ENCODE data around the gene TNS4. TPM values are rescaled to one million over a fixed set of nuclear protein-coding genes. Genes with fewer than 3 reads are reported as not detected.
A peak's percentile ranks its signal among the peaks of the same experiment; 100 is the strongest.

The TNS4 gene
- total and polyA plus RNA-seq, 8 donors = 0.16 to 0.24 TPM; not detected in 6

DNA sequence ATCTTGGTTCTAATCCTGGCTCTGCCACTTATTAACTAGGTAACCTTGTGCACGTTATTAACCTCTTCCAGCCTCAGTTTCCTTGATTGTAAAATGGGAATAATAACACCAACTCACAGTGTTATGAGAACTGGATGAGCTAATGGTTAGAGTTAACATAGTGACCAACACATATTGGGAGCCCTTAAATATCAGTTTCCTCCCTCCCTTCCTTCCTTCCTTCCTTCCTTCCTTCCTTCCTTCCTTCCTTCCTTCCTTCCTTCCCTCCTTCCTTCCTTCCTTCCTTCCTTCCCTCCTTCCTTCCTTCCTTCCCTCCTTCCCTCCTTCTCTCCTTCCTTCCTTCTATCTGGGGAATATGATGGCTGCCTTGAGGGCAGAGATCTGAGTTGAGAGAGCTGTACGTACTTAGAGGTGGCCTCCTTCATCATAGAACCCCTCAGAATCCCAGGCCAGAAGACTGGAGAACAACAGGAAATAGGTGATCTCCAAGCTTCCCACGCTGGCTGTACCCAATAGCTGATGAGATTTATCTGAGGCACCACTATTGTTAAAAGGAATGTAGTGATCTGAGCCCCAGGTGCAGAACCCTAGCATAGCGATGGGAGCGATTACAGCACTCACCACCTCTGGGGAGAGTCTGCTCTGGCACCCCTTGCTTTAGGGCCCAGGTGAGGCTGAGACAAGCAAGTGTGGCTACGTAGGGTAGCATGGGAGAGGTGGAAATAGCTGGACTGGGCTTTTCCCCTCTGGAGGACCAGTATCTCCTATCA is 37.7 kb upstream of the TNS4 start:
- Histone ChIP-seq H3K9me3 (no peaks in the 10 kb centered on the region), H3K4me1 (peaks cover 0 to 5% (median 4%) of the 10 kb centered on the region in 3 donors), H3K36me3 (no peaks in the 10 kb centered on the region), H3K4me3 (no peak overlapping the region), H3K27me3 (no peaks in the 10 kb centered on the region), H3K27ac (peak overlapping the region; percentile 65 to 73 (median 68))
- WGBS, 2 donors = 75 to 82% methylated on average over 6 of the region's 6 CpGs
- ATAC-seq (no peak), DNase-seq (peak in 1 of 6 donors; percentile 8), FAIRE-seq (no peak)
- intact Hi-C loops (cut with DNase I) = no loop called here
- TF ChIP-seq, protein P1, sequence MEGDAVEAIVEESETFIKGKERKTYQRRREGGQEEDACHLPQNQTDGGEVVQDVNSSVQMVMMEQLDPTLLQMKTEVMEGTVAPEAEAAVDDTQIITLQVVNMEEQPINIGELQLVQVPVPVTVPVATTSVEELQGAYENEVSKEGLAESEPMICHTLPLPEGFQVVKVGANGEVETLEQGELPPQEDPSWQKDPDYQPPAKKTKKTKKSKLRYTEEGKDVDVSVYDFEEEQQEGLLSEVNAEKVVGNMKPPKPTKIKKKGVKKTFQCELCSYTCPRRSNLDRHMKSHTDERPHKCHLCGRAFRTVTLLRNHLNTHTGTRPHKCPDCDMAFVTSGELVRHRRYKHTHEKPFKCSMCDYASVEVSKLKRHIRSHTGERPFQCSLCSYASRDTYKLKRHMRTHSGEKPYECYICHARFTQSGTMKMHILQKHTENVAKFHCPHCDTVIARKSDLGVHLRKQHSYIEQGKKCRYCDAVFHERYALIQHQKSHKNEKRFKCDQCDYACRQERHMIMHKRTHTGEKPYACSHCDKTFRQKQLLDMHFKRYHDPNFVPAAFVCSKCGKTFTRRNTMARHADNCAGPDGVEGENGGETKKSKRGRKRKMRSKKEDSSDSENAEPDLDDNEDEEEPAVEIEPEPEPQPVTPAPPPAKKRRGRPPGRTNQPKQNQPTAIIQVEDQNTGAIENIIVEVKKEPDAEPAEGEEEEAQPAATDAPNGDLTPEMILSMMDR (IDR thresholded peaks at IDR 0.05) = no peak

DNA sequence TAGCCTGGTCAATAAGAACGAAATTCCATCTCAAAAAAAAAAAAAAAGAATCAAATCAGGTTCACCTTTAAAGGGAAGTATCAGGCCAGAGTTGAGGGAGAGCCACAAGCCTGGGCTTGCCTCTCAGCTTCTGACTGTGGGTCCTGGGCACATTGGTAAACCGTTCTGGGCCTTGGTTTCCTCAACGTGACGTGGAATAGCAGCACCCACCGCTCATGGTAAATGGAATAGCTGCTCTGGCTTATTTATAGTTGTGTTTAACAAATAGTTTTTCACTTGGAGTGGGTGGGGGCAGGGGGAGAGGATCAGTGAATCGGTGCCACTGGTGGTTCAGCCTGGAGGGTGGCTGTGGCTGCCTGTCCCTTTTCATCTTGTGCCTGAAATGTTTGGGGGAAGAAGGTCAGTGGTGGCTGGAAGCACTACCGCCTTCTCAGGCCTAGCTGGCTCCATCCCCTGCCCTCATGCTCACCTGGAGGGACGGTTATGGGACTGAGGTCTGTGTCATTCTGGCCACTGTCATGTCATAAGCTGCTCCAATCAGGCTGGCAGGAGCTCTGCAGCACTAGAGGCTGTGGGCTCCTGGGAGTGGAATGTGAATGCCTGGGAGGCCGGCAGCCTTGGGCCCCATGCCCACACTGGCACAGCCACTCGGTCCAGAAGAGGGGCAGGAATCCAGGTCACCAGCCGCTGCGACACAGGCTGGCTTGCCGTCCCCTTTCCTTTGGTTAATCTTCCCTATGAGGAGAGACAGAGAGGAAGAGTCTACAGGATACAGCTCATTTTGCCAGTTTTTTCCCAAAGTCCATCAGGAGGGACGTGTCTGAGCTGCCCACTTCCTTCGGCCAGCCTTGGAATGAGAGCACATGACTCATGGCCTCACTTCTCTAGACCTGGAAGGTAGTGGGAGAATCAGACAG is 36.9 kb upstream of the TNS4 start:
- Histone ChIP-seq H3K4me3 (no peak overlapping the region), H3K9me3 (no peaks in the 10 kb centered on the region), H3K27me3 (no peaks in the 10 kb centered on the region), H3K4me1 (peaks cover 0 to 5% (median 4%) of the 10 kb centered on the region in 3 donors), H3K27ac (peak overlapping the region; percentile 65 to 73 (median 68)), H3K36me3 (no peaks in the 10 kb centered on the region)
- TF ChIP-seq, protein P1 (IDR thresholded peaks at IDR 0.05) = no peak
- FAIRE-seq = no peak
- peak; percentile 75 to 93 (median 84) for DNase-seq
- WGBS, 2 donors = 32 to 34% methylated on average over 15 of the region's 15 CpGs
- intact Hi-C loops (cut with DNase I) = no loop called here
- ATAC-seq = peak; percentile 69 to 91 (median 89)

GRCh38 chr17:40536295-40537171 is 35.1 kb upstream of the TNS4 start:
- WGBS, 2 donors = 45 to 55% methylated on average over 13 of the region's 13 CpGs
- no peak for FAIRE-seq

DNA sequence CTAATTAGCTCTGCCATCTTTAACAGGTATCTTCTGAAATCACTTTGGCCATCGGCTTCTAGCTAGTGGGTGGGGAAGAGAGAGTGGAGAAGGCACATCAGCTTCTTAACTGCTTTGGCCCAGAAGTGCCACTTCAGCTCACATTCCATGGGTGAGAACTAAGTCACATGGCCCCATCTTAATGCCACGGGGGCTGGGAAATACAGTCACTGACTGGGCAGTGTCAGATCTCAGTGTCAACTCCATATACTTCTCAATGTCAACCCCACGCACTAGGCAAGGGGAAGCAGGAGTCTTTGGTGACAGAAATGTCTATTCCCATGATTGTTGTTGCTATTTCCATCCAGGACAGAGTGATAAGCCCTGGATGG is 34.5 kb upstream of the TNS4 start:
- WGBS, 2 donors = 50 to 51% methylated on average over 3 of the region's 3 CpGs
- no peak for ATAC-seq

More at GRCh38 chr17:40536295-40537171, 35.1 kb upstream of the TNS4 start:
- Histone ChIP-seq H3K27me3 (no peaks in the 10 kb centered on the region), H3K36me3 (no peaks in the 10 kb centered on the region), H3K27ac (peak overlapping the region; percentile 22 to 73 (median 46)), H3K9me3 (no peaks in the 10 kb centered on the region), H3K4me1 (peaks cover 0 to 5% (median 4%) of the 10 kb centered on the region in 3 donors), H3K4me3 (no peak overlapping the region)
- intact Hi-C loops (cut with DNase I) = no loop called here
- TF ChIP-seq, protein P1 (IDR thresholded peaks at IDR 0.05) = no peak
- ATAC-seq (no peak), DNase-seq (no peak)

More for the DNA sequence above, 34.5 kb upstream of the TNS4 start:
- no peaks in the 10 kb centered on the region for H3K36me3 ChIP-seq
- H3K27ac ChIP-seq = peak overlapping the region in 3 of 4 donors; percentile 22 to 65 (median 27)
- DNase-seq (no peak), FAIRE-seq (no peak)
- TF ChIP-seq, protein P1 (IDR thresholded peaks at IDR 0.05) = no peak
- H3K4me3 ChIP-seq = no peak overlapping the region
- H3K9me3 ChIP-seq = no peaks in the 10 kb centered on the region
- intact Hi-C loops (cut with DNase I) = no loop called here
- peaks cover 0 to 5% (median 4%) of the 10 kb centered on the region in 3 donors for H3K4me1 ChIP-seq
- no peaks in the 10 kb centered on the region for H3K27me3 ChIP-seq

Data from pancreas (tissue), 10 donors.